SK-N-SH treated with all-trans-retinoic acid at 6 μM for 48 hours (cell line): Measurements from ENCODE around the gene PLET1.

ENCODE experiments used
- CSRNP3 ChIP-seq: fragments of 250-450 bp; sonication (Bioruptor Pico); IDR thresholded peaks from 2 replicates; pipeline ENCODE4 v1.5.1; 2021; ENCODE audit warnings: mild to moderate bottlenecking, moderate library complexity
- PATZ1 ChIP-seq: fragments of 250-450 bp; sonication (Bioruptor Pico); IDR thresholded peaks from 2 replicates; pipeline ENCODE4 v1.8.0; 2020; ENCODE audit warnings: mild to moderate bottlenecking, moderate library complexity, borderline replicate concordance
- RARB ChIP-seq: fragments of 250-450 bp; sonication (Bioruptor Pico); IDR thresholded peaks from 2 replicates; pipeline ENCODE4 v1.8.0; 2021; ENCODE audit warnings: mild to moderate bottlenecking, moderate library complexity
- TCF4 ChIP-seq: fragments of 250-450 bp; sonication (Bioruptor Pico); IDR thresholded peaks from 2 replicates; pipeline ENCODE4 v1.8.0; 2021; ENCODE audit warnings: mild to moderate bottlenecking, moderate library complexity, borderline replicate concordance
- TOX ChIP-seq: fragments of 250-450 bp; sonication (Bioruptor Pico); IDR thresholded peaks from 2 replicates; pipeline ENCODE4 v1.8.0; 2021; ENCODE audit warnings: mild to moderate bottlenecking, moderate library complexity, borderline replicate concordance
- ZFP3 ChIP-seq: fragments of 250-450 bp; sonication (Bioruptor Pico); IDR thresholded peaks from 2 replicates; pipeline ENCODE4 v1.5.0; 2020; ENCODE audit warnings: mild to moderate bottlenecking, moderate library complexity
- ZFP30 ChIP-seq: fragments of 450-650 bp; formaldehyde crosslinking; IDR thresholded peaks from 2 replicates; pipeline ENCODE4 v1.5.0; 2022; ENCODE audit warnings: mild to moderate bottlenecking, moderate library complexity
- ZNF565 ChIP-seq: fragments of 450-650 bp; formaldehyde crosslinking; conservative IDR thresholded peaks from 2 replicates; pipeline ENCODE4 v1.5.0; 2020; ENCODE audit warnings: low read depth, mild to moderate bottlenecking, moderate library complexity

GRCh38 chr11:112212710-112213109 lies 48.0 kb downstream of the PLET1 start:
- TF ChIP-seq RARB (CRISPR knock-in tag) (no peak), TCF4 (CRISPR knock-in tag) (no peak), ZFP3 (CRISPR knock-in tag) (no peak), ZFP30 (CRISPR knock-in tag) (no peak), PATZ1 (no peak), ZNF565 (CRISPR knock-in tag) (no peak), TOX (CRISPR knock-in tag) (no peak), CSRNP3 (CRISPR knock-in tag) (no peak)
